Adrenal gland (tissue), 5 donors: ENCODE data around the gene CHIC2.

ENCODE experiments used
- POLR2A ChIP-seq, 2 donors: fragments of 450-650 bp; IDR thresholded peaks; one replicate each; pipeline ENCODE4 v1.6.1; 2017; ENCODE audit warnings: antibody characterized with exemption in 2 of 2, mild to moderate bottlenecking in 2 of 2, moderate library complexity in 1 of 2
- TF ChIP-seq, protein P1 (sequence below), 6 experiments: fragments of 450-650 bp in 4 of 6; fragments of 200-600 bp in 2 of 6; sonication (generic) in 1 of 6; IDR thresholded peaks; 1 replicate in 5 of 6; 2 replicates in 1 of 6; pipeline versions ENCODE4 v1.5.1 to v1.8.0; 2016 to 2021; ENCODE audit warnings: antibody characterized with exemption in 6 of 6, mild to moderate bottlenecking in 2 of 6, moderate library complexity in 1 of 6
- donor health status: DM: no; HTN: no; CAD: no.

DNA sequence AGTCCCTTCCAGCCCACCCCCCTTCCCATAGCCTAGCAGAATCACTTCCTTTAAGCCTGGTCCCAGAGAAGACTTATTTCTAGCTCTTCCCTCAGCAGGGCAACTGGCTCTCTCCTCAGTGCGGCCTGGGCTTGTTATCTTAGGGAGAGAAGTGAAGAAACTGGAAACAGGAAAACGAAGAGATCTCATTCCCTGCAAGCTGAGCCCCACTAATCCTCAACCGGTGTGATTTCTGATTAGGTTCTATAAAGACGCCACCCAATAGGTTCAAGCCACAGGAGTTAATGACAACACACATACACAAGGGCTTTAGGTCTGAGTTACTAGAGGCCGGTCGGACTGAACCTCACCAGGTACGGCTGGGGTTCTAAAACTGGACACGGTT, 38.8 kb upstream of the CHIC2 start:
- no peak for TF ChIP-seq POLR2A (IDR thresholded peaks at IDR 0.05)
- TF ChIP-seq, protein P1, sequence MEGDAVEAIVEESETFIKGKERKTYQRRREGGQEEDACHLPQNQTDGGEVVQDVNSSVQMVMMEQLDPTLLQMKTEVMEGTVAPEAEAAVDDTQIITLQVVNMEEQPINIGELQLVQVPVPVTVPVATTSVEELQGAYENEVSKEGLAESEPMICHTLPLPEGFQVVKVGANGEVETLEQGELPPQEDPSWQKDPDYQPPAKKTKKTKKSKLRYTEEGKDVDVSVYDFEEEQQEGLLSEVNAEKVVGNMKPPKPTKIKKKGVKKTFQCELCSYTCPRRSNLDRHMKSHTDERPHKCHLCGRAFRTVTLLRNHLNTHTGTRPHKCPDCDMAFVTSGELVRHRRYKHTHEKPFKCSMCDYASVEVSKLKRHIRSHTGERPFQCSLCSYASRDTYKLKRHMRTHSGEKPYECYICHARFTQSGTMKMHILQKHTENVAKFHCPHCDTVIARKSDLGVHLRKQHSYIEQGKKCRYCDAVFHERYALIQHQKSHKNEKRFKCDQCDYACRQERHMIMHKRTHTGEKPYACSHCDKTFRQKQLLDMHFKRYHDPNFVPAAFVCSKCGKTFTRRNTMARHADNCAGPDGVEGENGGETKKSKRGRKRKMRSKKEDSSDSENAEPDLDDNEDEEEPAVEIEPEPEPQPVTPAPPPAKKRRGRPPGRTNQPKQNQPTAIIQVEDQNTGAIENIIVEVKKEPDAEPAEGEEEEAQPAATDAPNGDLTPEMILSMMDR (IDR thresholded peaks at IDR 0.05): no peak
